HG02840 (cell line): Measurements from ENCODE around the gene RRM2.

ENCODE experiments used
- ATAC-seq: cut with Tn5 transposase; IDR thresholded peaks from one replicate; pipeline ENCODE4 v1.9.1; 2021; ENCODE audit warnings: mild to moderate bottlenecking, moderate library complexity, moderate number of reproducible peaks; ENCODE audit not compliant: unreplicated experiment, low FRiP score

The RRM2 gene

GRCh38 chr2:10122500-10123280, at the start of gene RRM2:
TSS of gene RRM2 (plus strand) at chr2:10122739. CDS start at chr2:10122799, 60 bp downstream.
- peak; percentile 59 for ATAC-seq

GRCh38 chr2:10073706-10074105, 48.8 kb upstream of the RRM2 start:
- ATAC-seq: no peak

- no peak for ATAC-seq
Observed at GRCh38 chr2:10075101-10075500, 47.4 kb upstream of the RRM2 start.

GRCh38 chr2:10075571-10076209, 46.8 kb upstream of the RRM2 start:
- ATAC-seq: no peak

- no peak for ATAC-seq
Observed at GRCh38 chr2:10076511-10076910, 46.0 kb upstream of the RRM2 start.

GRCh38 chr2:10076988-10077527, 45.5 kb upstream of the RRM2 start:
- ATAC-seq: no peak

- ATAC-seq: no peak
Observed at GRCh38 chr2:10078001-10078400, 44.5 kb upstream of the RRM2 start.

GRCh38 chr2:10078704-10079265, 43.8 kb upstream of the RRM2 start:
- ATAC-seq: no peak

GRCh38 chr2:10079266-10079869, 43.2 kb upstream of the RRM2 start:
- ATAC-seq: no peak

- no peak for ATAC-seq
Observed at GRCh38 chr2:10079870-10080535, 42.5 kb upstream of the RRM2 start, which contains the start of gene CYS1. TSS of gene CYS1 (minus strand) at chr2:10080411. CDS start at chr2:10080223, 188 bp downstream.

- no peak for ATAC-seq
Observed at GRCh38 chr2:10080536-10081304, 41.8 kb upstream of the RRM2 start.

GRCh38 chr2:10083046-10083445, 39.5 kb upstream of the RRM2 start:
- no peak for ATAC-seq

GRCh38 chr2:10083692-10084211, 38.8 kb upstream of the RRM2 start:
- peak; percentile 40 for ATAC-seq

- no peak for ATAC-seq
Observed at GRCh38 chr2:10084223-10084865, 38.2 kb upstream of the RRM2 start.

- ATAC-seq: no peak
Observed at GRCh38 chr2:10085043-10085667, 37.4 kb upstream of the RRM2 start.

GRCh38 chr2:10085668-10086059, 36.9 kb upstream of the RRM2 start:
- ATAC-seq: no peak

- no peak for ATAC-seq
Observed at GRCh38 chr2:10086950-10087349, 35.6 kb upstream of the RRM2 start.

- ATAC-seq: no peak
Observed at GRCh38 chr2:10087360-10087759, 35.2 kb upstream of the RRM2 start.
